SU-DHL-6 (cell line): ENCODE results near the gene NEUROG1.

ENCODE experiments used
- EZH2phosphoT487 ChIP-seq: fragments of 200-600 bp; sonication (generic), shearing (Covaris generic); conservative IDR thresholded peaks from 2 replicates; pipeline ENCODE4 v1.6.1; 2018; ENCODE audit warnings: mild to moderate bottlenecking, antibody characterized with exemption, low read length, moderate library complexity, mixed read lengths
- TF ChIP-seq, protein P1 (sequence below): fragments of 200-600 bp; sonication (generic); IDR thresholded peaks from one replicate; pipeline ENCODE4 v1.5.1; 2017; ENCODE audit warnings: antibody characterized with exemption, mild to moderate bottlenecking, low read length, moderate library complexity; ENCODE audit not compliant: insufficient read depth, poor library complexity, severe bottlenecking

DNA sequence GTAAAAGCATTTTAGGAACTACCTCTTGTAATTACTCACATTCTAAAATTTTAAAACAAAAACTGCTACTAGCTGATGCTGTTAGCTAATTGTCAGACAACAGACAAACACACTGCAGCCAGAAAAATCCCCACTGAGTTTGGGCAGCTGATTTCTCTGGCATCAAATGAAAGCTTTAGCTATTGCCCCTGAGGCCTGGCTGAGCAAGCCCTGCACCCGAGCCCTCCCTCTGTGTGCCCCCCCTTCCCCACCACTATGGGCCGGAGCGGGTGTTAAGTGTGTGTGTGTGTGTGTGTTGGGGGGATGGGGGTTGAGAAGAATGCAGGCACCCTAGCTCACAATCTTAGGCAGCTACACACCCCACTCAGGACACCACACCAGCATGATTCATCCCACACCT lies 2.4 kb downstream of the NEUROG1 start:
- TF ChIP-seq, protein P1, sequence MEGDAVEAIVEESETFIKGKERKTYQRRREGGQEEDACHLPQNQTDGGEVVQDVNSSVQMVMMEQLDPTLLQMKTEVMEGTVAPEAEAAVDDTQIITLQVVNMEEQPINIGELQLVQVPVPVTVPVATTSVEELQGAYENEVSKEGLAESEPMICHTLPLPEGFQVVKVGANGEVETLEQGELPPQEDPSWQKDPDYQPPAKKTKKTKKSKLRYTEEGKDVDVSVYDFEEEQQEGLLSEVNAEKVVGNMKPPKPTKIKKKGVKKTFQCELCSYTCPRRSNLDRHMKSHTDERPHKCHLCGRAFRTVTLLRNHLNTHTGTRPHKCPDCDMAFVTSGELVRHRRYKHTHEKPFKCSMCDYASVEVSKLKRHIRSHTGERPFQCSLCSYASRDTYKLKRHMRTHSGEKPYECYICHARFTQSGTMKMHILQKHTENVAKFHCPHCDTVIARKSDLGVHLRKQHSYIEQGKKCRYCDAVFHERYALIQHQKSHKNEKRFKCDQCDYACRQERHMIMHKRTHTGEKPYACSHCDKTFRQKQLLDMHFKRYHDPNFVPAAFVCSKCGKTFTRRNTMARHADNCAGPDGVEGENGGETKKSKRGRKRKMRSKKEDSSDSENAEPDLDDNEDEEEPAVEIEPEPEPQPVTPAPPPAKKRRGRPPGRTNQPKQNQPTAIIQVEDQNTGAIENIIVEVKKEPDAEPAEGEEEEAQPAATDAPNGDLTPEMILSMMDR: no peak
- TF ChIP-seq EZH2phosphoT487: no peak
